Ascending aorta (tissue), 2 donors: ENCODE measurements around the gene IKZF4. TPM values are rescaled to one million over a fixed set of nuclear protein-coding genes. Genes with fewer than 3 reads are reported as not detected.
"Not testable (repeated sequence)": the region's sequence is repeated elsewhere in the genome, so short reads cannot be mapped to it uniquely, and the experiment has no call there.

Experiments
- DNase-seq, 2 donors: peaks; one replicate each; pipeline ENCODE4 v3.0.0-alpha.2; 2019; ENCODE audit warnings: low spot score in 2 of 2
- H3K27ac ChIP-seq, 2 donors: fragments of 200-600 bp; sonication (generic); one replicate each; pipeline ENCODE4 v1.5.1; 2016 to 2017; ENCODE audit warnings: mild to moderate bottlenecking in 1 of 2
- H3K27me3 ChIP-seq: fragments of 200-600 bp; sonication (generic); one replicate; pipeline ENCODE4 v1.5.1; 2017
- H3K36me3 ChIP-seq, 2 donors: fragments of 200-600 bp; sonication (generic); one replicate each; pipeline ENCODE4 v1.5.1; 2016
- H3K4me1 ChIP-seq, 2 donors: fragments of 200-600 bp; sonication (generic); one replicate each; pipeline ENCODE4 v1.5.1; 2016 to 2017; ENCODE audit warnings: mild to moderate bottlenecking in 1 of 2
- H3K4me3 ChIP-seq, 2 donors: fragments of 200-600 bp; sonication (generic); one replicate each; pipeline ENCODE4 v1.5.1; 2016 to 2017; ENCODE audit warnings: mild to moderate bottlenecking in 1 of 2
- H3K9me3 ChIP-seq, 2 donors: fragments of 200-600 bp; sonication (generic); one replicate each; pipeline ENCODE4 v1.5.1; 2016
- CTCF ChIP-seq, 3 experiments: fragments of 200-600 bp in 2 of 3; fragments of 450-650 bp in 1 of 3; sonication (generic) in 2 of 3; IDR thresholded peaks; one replicate each; pipeline ENCODE4 v1.5.1; 2016 to 2019; ENCODE audit warnings: antibody characterized with exemption in 3 of 3, mild to moderate bottlenecking in 1 of 3, moderate library complexity in 1 of 3
- intact Hi-C: fragments of 100-400 bp; cut with DNase I; formaldehyde crosslinking; loops from one replicate; pipeline ENCODE4 v1.15.1; 2023
- total RNA-seq: library from RNA; depleted of rRNA; stranded (reverse); fragments of >200 nt; gene quantifications from one replicate; pipeline ENCODE4 v1.1.0, GENCODE V29; 2016

Gene IKZF4
- total RNA-seq, 1 donor from 2014 or later, result 1.6 TPM

- DNase-seq, result no peak
- intact Hi-C loops, result no loop called here
- H3K27me3 ChIP-seq, result no peaks in the 10 kb centered on the region
These were observed 50.8 kb downstream of the IKZF4 start for GRCh38 chr12:56071648-56072047.

DNA sequence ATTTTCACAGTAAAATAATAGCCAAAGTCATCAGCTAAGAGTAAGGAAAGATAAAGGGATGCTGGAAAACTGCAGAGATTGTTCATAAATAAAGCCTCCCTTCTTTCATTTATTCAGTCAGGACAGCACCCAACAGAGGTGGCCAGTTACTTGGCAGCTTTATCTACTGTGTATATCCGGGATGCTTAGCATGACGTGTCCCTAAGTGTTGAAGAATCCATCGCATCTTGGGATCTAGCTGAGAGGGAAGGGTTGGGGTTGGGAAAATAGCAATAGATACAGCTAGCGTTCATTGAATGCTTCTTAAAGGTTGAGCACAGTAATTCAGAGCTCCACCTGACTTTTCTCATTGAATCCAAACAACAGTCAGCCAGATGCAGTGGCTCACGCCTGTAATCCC, 53.6 kb downstream of the IKZF4 start:
- Histone ChIP-seq H3K27me3 (no peaks in the 10 kb centered on the region), H3K4me3 (no peak overlapping the region), H3K27ac (no peak overlapping the region), H3K4me1 (peaks cover 0 to 2% of the 10 kb centered on the region in 2 donors), H3K9me3 (no peaks in the 10 kb centered on the region), H3K36me3 (no peaks in the 10 kb centered on the region)
- no peak for DNase-seq
- intact Hi-C loops, result no loop called here
- TF ChIP-seq CTCF (IDR thresholded peaks at IDR 0.05), result no peak

More at GRCh38 chr12:56071648-56072047, 50.8 kb downstream of the IKZF4 start:
- Histone ChIP-seq H3K36me3 (no peaks in the 10 kb centered on the region), H3K4me1 (no peaks in the 10 kb centered on the region), H3K4me3 (no peak overlapping the region), H3K27ac (no peak overlapping the region), H3K9me3 (no peaks in the 10 kb centered on the region)
- TF ChIP-seq CTCF (IDR thresholded peaks at IDR 0.05), result no peak

DNA sequence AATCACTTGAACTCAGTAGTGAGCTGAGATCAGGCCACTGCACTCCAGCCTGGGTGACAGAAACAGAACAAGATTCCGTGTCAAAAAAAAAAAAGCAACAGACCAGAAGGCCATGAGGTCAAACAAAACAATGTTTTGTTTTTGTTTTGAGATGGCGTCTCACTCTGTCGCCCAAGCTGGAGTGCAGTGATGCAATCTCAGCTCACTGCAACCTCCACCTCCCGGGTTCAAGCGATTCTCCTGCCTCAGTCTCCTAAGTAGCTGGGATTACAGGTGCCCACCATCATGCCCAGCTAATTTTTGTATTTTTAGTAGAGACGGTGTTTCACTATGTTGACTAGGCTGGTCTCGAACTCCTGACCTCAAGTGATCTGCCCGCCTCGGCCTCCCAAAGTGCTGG, 57.1 kb downstream of the IKZF4 start:
- not testable (repeated sequence) for H3K9me3 ChIP-seq, DNase-seq, H3K27ac ChIP-seq, H3K36me3 ChIP-seq, H3K4me1 ChIP-seq, H3K4me3 ChIP-seq, H3K27me3 ChIP-seq
- intact Hi-C loops, result loop anchor here (5.0 kb wide), 2 partner anchors 39 to 71 kb away; partner anchors contain the start of genes RPL41 and ZC3H10

- Histone ChIP-seq H3K36me3 (no peaks in the 10 kb centered on the region), H3K9me3 (no peaks in the 10 kb centered on the region), H3K27me3 (no peaks in the 10 kb centered on the region), H3K4me1 (peaks cover 5 to 7% of the 10 kb centered on the region in 2 donors), H3K27ac (peak overlapping the region in 1 of 2 donors; percentile 81), H3K4me3 (peak overlapping the region in 1 of 2 donors; percentile 86)
- no peak for TF ChIP-seq CTCF (IDR thresholded peaks at IDR 0.05)
- DNase-seq, result no peak
- intact Hi-C loops, result loop anchor here (5.0 kb wide), 2 partner anchors 39 to 71 kb away; partner anchors contain the start of genes RPL41 and ZC3H10
These were observed 57.6 kb downstream of the IKZF4 start for GRCh38 chr12:56078427-56078826.

- no peaks in the 10 kb centered on the region for H3K9me3 ChIP-seq
- no peaks in the 10 kb centered on the region for H3K36me3 ChIP-seq
- intact Hi-C loops, result loop anchor here (1.0 to 5.0 kb wide), 3 partner anchors 25 to 72 kb away; partner anchors contain the start of genes PA2G4, RPL41 and ZC3H10
- TF ChIP-seq CTCF (IDR thresholded peaks at IDR 0.05), result peak; percentile 65 to 82 (median 77)
- H3K4me3 ChIP-seq, result peak overlapping the region; percentile 72 to 86
- no peaks in the 10 kb centered on the region for H3K27me3 ChIP-seq
- DNase-seq, result peak; percentile 53 to 94
- peak overlapping the region; percentile 75 to 81 for H3K27ac ChIP-seq
- H3K4me1 ChIP-seq, result peaks cover 5 to 7% of the 10 kb centered on the region in 2 donors
These were observed 58.3 kb downstream of the IKZF4 start for GRCh38 chr12:56078931-56079722.
